ENCODE results near the gene NUTM2B. TPM values are rescaled to one million over a fixed set of nuclear protein-coding genes. Genes with fewer than 3 reads are reported as not detected.
"Not testable (repeated sequence)": the region's sequence is repeated elsewhere in the genome, so short reads cannot be mapped to it uniquely, and the experiment has no call there.

The NUTM2B gene
- polyA plus RNA-seq (ENCODE audit: insufficient read depth in 1 of 5, insufficient read length in 5 of 5, low replicate concordance in 1 of 5) = 1 to 10 TPM; 1.4 to 3.7 (median 2.3) TPM
- long read RNA-seq, donor 1 = 0 reads
- long read RNA-seq, donor 2 = 0 reads
- long read RNA-seq, donor 3 = 0 reads
- long read RNA-seq, donor 4 = 0 reads
- long read RNA-seq, donor 5 = 0 reads
- long read RNA-seq, donor 6 = 0 reads
- long read RNA-seq, donor 7 = 0 reads
- long read RNA-seq, donor 8 = 0 reads

- DNase-seq = not testable (repeated sequence)
These were observed at the start of gene NUTM2B for GRCh38 chr10:79702927-79703326. TSS of gene NUTM2B (plus strand) at chr10:79703227. CDS start at chr10:79703610, 383 bp downstream.

GRCh38 chr10:79663287-79663686, 39.7 kb upstream of the NUTM2B start:
- DNase-seq = not testable (repeated sequence)

GRCh38 chr10:79664686-79665085, 38.3 kb upstream of the NUTM2B start:
- DNase-seq = not testable (repeated sequence)

GRCh38 chr10:79669248-79669788, 33.7 kb upstream of the NUTM2B start:
- DNase-seq = not testable (repeated sequence)

GRCh38 chr10:79674878-79675277, 28.1 kb upstream of the NUTM2B start:
- DNase-seq = not testable (repeated sequence)

- DNase-seq = not testable (repeated sequence)
These were observed 19.8 kb upstream of the NUTM2B start for GRCh38 chr10:79683026-79683883.

- DNase-seq = not testable (repeated sequence)
These were observed 18.9 kb upstream of the NUTM2B start for GRCh38 chr10:79683884-79684720.

GRCh38 chr10:79685044-79685685, 17.9 kb upstream of the NUTM2B start:
- DNase-seq = not testable (repeated sequence)

GRCh38 chr10:79686595-79686994, 16.4 kb upstream of the NUTM2B start:
- DNase-seq = not testable (repeated sequence)

- DNase-seq = not testable (repeated sequence)
These were observed 15.4 kb upstream of the NUTM2B start for GRCh38 chr10:79687406-79688150.

GRCh38 chr10:79688798-79689197, 14.2 kb upstream of the NUTM2B start:
- not testable (repeated sequence) for DNase-seq

GRCh38 chr10:79696596-79696995, 6.4 kb upstream of the NUTM2B start:
- not testable (repeated sequence) for DNase-seq

GRCh38 chr10:79697141-79697540, 5.9 kb upstream of the NUTM2B start:
- DNase-seq = not testable (repeated sequence)

- not testable (repeated sequence) for DNase-seq
These were observed 2.6 kb upstream of the NUTM2B start for GRCh38 chr10:79700381-79700944.

- DNase-seq = not testable (repeated sequence)
These were observed 4.0 kb downstream of the NUTM2B start for GRCh38 chr10:79707017-79707416.

- not testable (repeated sequence) for DNase-seq
These were observed 11.9 kb downstream of the NUTM2B start for GRCh38 chr10:79714976-79715375.

- not testable (repeated sequence) for DNase-seq
These were observed 14.0 kb downstream of the NUTM2B start for GRCh38 chr10:79716917-79717579.

GRCh38 chr10:79720000-79720399, 17.0 kb downstream of the NUTM2B start:
- DNase-seq = not testable (repeated sequence)

- not testable (repeated sequence) for DNase-seq
These were observed 23.6 kb downstream of the NUTM2B start for GRCh38 chr10:79726620-79727019.

All from right lung (tissue), 10 donors.